ENCODE data around the gene RNF150.

DNA sequence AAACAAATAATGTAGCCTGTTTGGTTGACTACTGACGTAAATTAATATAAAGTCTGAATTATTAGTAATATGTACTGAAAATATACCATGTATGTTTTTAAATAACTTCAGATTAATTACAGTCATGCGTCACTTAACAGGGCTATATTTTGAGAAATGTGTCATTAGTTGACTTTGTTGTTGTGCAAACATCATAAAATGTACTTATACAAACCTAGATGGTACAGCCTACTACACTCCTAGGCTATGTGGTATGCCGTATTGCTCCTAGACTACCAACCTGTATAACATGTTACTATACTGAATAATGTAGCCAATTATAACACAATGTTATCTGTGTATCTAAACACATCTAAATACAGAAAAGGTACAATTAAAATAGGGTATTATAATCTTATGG is 66.6 kb downstream of the RNF150 start:
- TF ChIP-seq CHD1 (IDR thresholded peaks at IDR 0.05; ENCODE audit: low read depth, low read length), result no peak
- TF ChIP-seq, protein P1, sequence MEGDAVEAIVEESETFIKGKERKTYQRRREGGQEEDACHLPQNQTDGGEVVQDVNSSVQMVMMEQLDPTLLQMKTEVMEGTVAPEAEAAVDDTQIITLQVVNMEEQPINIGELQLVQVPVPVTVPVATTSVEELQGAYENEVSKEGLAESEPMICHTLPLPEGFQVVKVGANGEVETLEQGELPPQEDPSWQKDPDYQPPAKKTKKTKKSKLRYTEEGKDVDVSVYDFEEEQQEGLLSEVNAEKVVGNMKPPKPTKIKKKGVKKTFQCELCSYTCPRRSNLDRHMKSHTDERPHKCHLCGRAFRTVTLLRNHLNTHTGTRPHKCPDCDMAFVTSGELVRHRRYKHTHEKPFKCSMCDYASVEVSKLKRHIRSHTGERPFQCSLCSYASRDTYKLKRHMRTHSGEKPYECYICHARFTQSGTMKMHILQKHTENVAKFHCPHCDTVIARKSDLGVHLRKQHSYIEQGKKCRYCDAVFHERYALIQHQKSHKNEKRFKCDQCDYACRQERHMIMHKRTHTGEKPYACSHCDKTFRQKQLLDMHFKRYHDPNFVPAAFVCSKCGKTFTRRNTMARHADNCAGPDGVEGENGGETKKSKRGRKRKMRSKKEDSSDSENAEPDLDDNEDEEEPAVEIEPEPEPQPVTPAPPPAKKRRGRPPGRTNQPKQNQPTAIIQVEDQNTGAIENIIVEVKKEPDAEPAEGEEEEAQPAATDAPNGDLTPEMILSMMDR (conservative IDR thresholded peaks at IDR 0.05; ENCODE audit: low read depth, low read length), result no peak
- TF ChIP-seq, protein P2, sequence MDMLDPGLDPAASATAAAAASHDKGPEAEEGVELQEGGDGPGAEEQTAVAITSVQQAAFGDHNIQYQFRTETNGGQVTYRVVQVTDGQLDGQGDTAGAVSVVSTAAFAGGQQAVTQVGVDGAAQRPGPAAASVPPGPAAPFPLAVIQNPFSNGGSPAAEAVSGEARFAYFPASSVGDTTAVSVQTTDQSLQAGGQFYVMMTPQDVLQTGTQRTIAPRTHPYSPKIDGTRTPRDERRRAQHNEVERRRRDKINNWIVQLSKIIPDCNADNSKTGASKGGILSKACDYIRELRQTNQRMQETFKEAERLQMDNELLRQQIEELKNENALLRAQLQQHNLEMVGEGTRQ (IDR thresholded peaks at IDR 0.05; ENCODE audit: low read depth, low read length), result no peak
- no peak for TF ChIP-seq POLR2A (IDR thresholded peaks at IDR 0.05; ENCODE audit: low read depth, low read length)
- TF ChIP-seq, protein P3, sequence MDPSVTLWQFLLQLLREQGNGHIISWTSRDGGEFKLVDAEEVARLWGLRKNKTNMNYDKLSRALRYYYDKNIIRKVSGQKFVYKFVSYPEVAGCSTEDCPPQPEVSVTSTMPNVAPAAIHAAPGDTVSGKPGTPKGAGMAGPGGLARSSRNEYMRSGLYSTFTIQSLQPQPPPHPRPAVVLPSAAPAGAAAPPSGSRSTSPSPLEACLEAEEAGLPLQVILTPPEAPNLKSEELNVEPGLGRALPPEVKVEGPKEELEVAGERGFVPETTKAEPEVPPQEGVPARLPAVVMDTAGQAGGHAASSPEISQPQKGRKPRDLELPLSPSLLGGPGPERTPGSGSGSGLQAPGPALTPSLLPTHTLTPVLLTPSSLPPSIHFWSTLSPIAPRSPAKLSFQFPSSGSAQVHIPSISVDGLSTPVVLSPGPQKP (IDR thresholded peaks at IDR 0.05; ENCODE audit: borderline replicate concordance, low read depth, low read length), result no peak
